Peyer's patch (tissue), 4 donors: ENCODE results near the gene FUT7. TPM values are rescaled to one million over a fixed set of nuclear protein-coding genes. Genes with fewer than 3 reads are reported as not detected.

Experiments used
- DNase-seq, 3 donors: peaks; one replicate each; pipeline ENCODE4 v3.0.0-alpha.2; 2017 to 2019
- H3K27ac ChIP-seq, 4 donors: fragments of 200-600 bp; sonication (generic); one replicate each; pipeline ENCODE4 v1.5.1; 2016 to 2019
- H3K27me3 ChIP-seq, 2 donors: fragments of 200-600 bp; sonication (generic); one replicate each; pipeline ENCODE4 v1.5.1; 2019
- H3K36me3 ChIP-seq, 3 donors: fragments of 200-600 bp; sonication (generic); one replicate each; pipeline ENCODE4 v1.5.1; 2016 to 2019
- H3K4me1 ChIP-seq, 4 donors: fragments of 200-600 bp; sonication (generic); one replicate each; pipeline ENCODE4 v1.5.1; 2016 to 2019
- H3K4me3 ChIP-seq, 4 donors: fragments of 200-600 bp; sonication (generic); 1 replicate in 3 of 4; 2 replicates in 1 of 4; pipeline ENCODE4 v1.5.1; 2016 to 2019; ENCODE audit warnings: mild to moderate bottlenecking in 1 of 4
- H3K9me3 ChIP-seq, 4 donors: fragments of 200-600 bp; sonication (generic); one replicate each; pipeline ENCODE4 v1.5.1; 2016 to 2019; ENCODE audit warnings: mild to moderate bottlenecking in 1 of 4
- CTCF ChIP-seq, 6 experiments: fragments of 450-650 bp in 4 of 6; fragments of 200-600 bp in 2 of 6; sonication (generic) in 1 of 6; IDR thresholded peaks; one replicate each; pipeline ENCODE4 v1.5.1; 2017 to 2019; ENCODE audit warnings: antibody characterized with exemption in 6 of 6, mild to moderate bottlenecking in 3 of 6, moderate library complexity in 1 of 6
- POLR2A ChIP-seq, 2 donors: fragments of 450-650 bp; IDR thresholded peaks; one replicate each; pipeline ENCODE4 v1.5.1; 2017; ENCODE audit warnings: antibody characterized with exemption in 2 of 2, mild to moderate bottlenecking in 2 of 2, moderate library complexity in 2 of 2
- total RNA-seq, 4 donors: library from RNA; depleted of rRNA; stranded (reverse); fragments of >200 nt; gene quantifications; one replicate each; pipeline ENCODE4 v1.1.0, GENCODE V29; 2016

The FUT7 gene
- total RNA-seq, 4 donors from 2014 or later = not detected

- Histone ChIP-seq H3K27me3 (peaks cover 0 to 8% of the 10 kb centered on the region in 2 donors), H3K9me3 (no peaks in the 10 kb centered on the region), H3K27ac (peak overlapping the region in 1 of 4 donors; percentile 72), H3K4me1 (peaks cover 0 to 44% (median 14%) of the 10 kb centered on the region in 4 donors), H3K36me3 (no peaks in the 10 kb centered on the region), H3K4me3 (peak overlapping the region in 1 of 4 donors; percentile 69)
- TF ChIP-seq CTCF (IDR thresholded peaks at IDR 0.05) (no peak), POLR2A (IDR thresholded peaks at IDR 0.05) (no peak)
- DNase-seq = no peak
Observed at GRCh38 chr9:137068539-137069507, 36.9 kb upstream of the FUT7 start.

DNA sequence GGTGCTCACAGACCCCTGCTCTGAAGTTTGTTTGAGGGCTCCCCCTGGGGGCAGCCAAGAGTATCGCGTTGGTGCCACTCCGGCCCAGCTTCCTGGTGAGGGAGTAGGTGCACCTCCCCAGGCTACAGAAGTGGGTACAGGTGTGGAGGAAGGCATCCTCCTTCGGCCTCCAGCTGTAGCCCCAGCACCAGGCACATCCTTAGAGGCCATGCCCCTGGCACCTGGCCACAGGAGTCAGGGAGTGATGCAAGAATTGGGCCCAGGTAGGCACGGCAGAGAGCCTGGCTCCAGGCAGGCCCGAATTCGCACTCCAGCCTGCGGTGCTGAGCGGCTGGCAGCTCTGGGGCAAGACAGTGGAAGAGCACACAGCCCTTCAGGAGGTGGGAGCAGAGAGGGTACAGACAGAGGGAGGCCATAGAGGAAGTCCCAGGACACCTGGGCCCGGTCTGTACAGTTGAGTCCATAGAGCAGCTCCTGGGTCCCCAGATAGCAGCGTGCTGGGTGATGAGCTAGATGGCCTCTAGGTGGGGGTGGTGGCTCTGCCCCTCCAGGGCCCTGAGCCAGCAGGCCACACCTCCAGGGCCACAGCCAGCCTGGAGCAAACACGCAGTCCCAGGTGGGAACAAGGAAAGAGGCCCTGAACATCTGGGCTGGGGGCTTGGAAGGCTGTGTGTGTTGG lies 36.1 kb upstream of the FUT7 start:
- peaks cover 0 to 40% (median 14%) of the 10 kb centered on the region in 4 donors for H3K4me1 ChIP-seq
- no peaks in the 10 kb centered on the region for H3K36me3 ChIP-seq
- H3K4me3 ChIP-seq = no peak overlapping the region
- H3K27me3 ChIP-seq = peaks cover 0 to 8% of the 10 kb centered on the region in 2 donors
- DNase-seq = peak; percentile 74 to 92 (median 91)
- no peak for TF ChIP-seq POLR2A (IDR thresholded peaks at IDR 0.05)
- peak; percentile 75 to 89 (median 85) for TF ChIP-seq CTCF (IDR thresholded peaks at IDR 0.05)
- peak overlapping the region in 1 of 4 donors; percentile 72 for H3K27ac ChIP-seq
- H3K9me3 ChIP-seq = no peaks in the 10 kb centered on the region

- peaks cover 0 to 8% of the 10 kb centered on the region in 2 donors for H3K27me3 ChIP-seq
- no peaks in the 10 kb centered on the region for H3K36me3 ChIP-seq
- H3K4me3 ChIP-seq = no peak overlapping the region
- no peaks in the 10 kb centered on the region for H3K9me3 ChIP-seq
- no peak overlapping the region for H3K27ac ChIP-seq
- DNase-seq = no peak
- TF ChIP-seq POLR2A (IDR thresholded peaks at IDR 0.05) (no peak), CTCF (IDR thresholded peaks at IDR 0.05) (no peak)
- peaks cover 0 to 37% (median 14%) of the 10 kb centered on the region in 4 donors for H3K4me1 ChIP-seq
Observed at GRCh38 chr9:137066096-137066861, 34.4 kb upstream of the FUT7 start.

DNA sequence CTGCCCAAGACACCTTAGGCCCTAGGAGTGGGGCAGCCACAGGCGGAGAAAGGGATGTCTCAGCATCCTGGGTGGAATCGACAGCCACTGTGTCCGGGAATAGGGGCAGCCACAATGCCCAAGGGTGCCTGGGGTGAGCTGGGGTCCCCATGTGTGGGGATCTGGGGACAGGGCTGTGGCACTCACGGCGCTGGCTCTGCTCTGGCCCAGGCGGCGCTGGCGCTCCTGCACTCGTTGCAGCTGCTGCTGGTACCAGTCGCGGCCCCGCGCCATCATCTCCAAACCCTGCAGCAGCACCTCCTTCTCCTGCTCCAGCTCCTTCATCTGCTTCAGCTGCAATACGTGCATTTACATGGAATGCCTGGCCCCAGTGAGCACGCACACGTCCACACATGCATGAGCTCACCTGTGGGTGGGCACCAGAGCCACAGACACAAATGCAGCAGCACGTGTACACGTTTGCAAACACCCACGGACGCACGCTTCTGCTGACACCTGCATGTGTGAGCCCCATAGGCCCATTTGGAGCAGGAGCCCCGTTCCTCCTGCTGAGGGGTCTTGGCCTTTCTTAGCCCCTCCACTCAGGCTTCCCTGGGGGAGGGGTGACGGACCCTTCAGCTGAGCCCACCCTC lies 33.6 kb upstream of the FUT7 start:
- Histone ChIP-seq H3K4me3 (no peak overlapping the region), H3K27me3 (peaks cover 0 to 8% of the 10 kb centered on the region in 2 donors), H3K4me1 (peaks cover 0 to 31% (median 10%) of the 10 kb centered on the region in 4 donors), H3K27ac (no peak overlapping the region), H3K9me3 (no peaks in the 10 kb centered on the region), H3K36me3 (no peaks in the 10 kb centered on the region)
- no peak for TF ChIP-seq CTCF (IDR thresholded peaks at IDR 0.05)
- TF ChIP-seq POLR2A (IDR thresholded peaks at IDR 0.05) = no peak
- DNase-seq = no peak

DNA sequence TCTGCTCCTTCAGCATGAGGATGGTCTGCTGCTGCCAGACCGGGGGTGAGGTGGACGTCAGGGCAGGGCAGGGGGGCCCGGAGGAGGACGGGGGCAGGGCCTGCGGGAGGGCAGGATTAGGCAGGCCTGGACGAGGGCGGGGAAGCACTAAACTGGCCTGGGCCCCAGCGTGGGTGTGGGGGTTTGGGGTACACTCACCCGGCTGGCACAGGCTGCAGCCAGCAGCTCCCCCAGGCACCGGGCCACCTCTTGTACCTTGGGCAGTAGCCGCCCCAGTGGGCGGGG lies 32.9 kb upstream of the FUT7 start:
- H3K36me3 ChIP-seq = no peaks in the 10 kb centered on the region
- no peak for TF ChIP-seq CTCF (IDR thresholded peaks at IDR 0.05)
- TF ChIP-seq POLR2A (IDR thresholded peaks at IDR 0.05) = no peak
- H3K27me3 ChIP-seq = peaks cover 0 to 8% of the 10 kb centered on the region in 2 donors
- H3K9me3 ChIP-seq = no peaks in the 10 kb centered on the region
- H3K4me3 ChIP-seq = no peak overlapping the region
- DNase-seq = no peak
- H3K4me1 ChIP-seq = peaks cover 0 to 27% (median 7%) of the 10 kb centered on the region in 4 donors
- no peak overlapping the region for H3K27ac ChIP-seq
